ENCODE results near the gene MBP. TPM values are rescaled to one million over a fixed set of nuclear protein-coding genes. Genes with fewer than 3 reads are reported as not detected.

The MBP gene
- total RNA-seq, 1 experiment from 2014 or later: 47.4 TPM

DNA sequence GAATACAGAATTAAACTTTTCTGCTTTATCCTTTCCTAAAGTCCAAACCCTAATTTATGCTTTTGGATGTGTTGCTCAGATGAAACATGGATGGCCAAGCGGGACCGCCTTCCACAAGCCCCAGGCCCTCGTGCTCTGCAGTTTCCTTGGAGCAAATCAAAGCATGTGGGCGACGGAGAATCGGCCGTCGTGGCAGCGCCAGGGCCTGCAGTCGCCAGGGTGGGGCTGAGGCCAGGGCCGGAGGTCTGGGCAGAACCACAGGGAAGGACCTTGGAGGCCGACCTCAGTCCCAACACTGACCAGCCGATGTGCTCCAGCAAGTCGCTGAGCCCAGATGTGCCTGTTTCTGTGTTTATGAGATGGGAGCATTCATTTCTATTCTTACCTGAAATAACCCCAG lies 108.1 kb downstream of the MBP start:
- Histone ChIP-seq H3K27ac (ENCODE audit: low read length) (no peak overlapping the region), H3K4me2 (ENCODE audit: low read length) (no peak overlapping the region), H3K9ac (ENCODE audit: low read length) (no peak overlapping the region), H3K9me2 (replicated peaks; ENCODE audit: low read length) (no peaks in the 10 kb centered on the region), H3F3A (ENCODE audit: low read length, unreplicated experiment) (no peaks in the 10 kb centered on the region), H3K9me3 (ENCODE audit: low read length) (no peaks in the 10 kb centered on the region), H4K20me1 (ENCODE audit: low read length) (no peaks in the 10 kb centered on the region), H3K4me3 (ENCODE audit: low read length) (no peak overlapping the region), H3K27me3 (ENCODE audit: low read length) (no peaks in the 10 kb centered on the region), H3K36me3 (ENCODE audit: low read depth, low read length) (no peaks in the 10 kb centered on the region), H3K79me2 (ENCODE audit: low read length) (no peaks in the 10 kb centered on the region), H2AFZ (ENCODE audit: low read length) (no peak overlapping the region), H3K4me1 (ENCODE audit: insufficient read depth, low read length) (no peaks in the 10 kb centered on the region)
- ChIA-PET CTCF (no interaction called here), POLR2A (ENCODE audit: unreplicated experiment) (no interaction called here)
- no TSS peak for BruUV-seq (replicated peaks)
- ATAC-seq (no peak), DNase-seq (no peak)
- TF ChIP-seq EZH2 (IDR thresholded peaks at IDR 0.05; ENCODE audit: low read length, unreplicated experiment) (no peak), CTCF (conservative IDR thresholded peaks at IDR 0.05; ENCODE audit: low read depth, low read length) (no peak), EZH2phosphoT487 (IDR thresholded peaks at IDR 0.05; ENCODE audit: borderline replicate concordance, low read length) (no peak)
- intact Hi-C loops (cut with micrococcal nuclease): no loop called here

DNA sequence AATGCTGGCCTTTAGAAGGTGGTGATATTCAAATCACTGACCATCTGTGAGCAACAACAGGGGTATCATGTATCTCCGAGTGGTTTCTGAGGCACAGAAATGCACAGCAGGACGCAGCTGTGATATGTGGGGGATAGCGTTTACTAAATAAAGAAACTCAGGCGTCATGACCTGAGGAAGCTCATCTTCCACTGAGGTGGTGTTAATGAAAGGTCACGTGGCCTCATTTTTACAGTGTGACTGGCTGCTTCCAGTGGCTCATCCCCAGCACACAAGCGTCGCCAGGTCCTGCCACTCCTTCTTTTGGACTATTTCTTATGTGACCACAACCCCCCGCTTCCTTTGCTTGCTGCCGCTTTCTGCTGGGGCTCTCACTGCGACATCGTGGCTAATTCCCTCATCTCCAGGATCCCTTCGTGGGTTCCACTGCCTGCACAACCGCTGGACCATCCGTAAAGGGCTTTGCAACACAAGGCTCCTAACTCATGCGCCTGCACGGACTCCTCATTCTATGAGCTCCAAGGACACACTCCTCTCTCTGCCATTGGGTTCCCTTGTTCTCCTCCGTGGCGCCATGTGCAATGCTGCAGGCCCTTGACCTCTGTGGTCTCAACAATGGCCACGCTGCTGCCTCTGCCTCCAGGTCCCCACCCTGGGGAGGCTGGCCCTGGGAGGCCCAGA lies 109.3 kb downstream of the MBP start:
- POLR2A ChIA-PET (ENCODE audit: unreplicated experiment): no interaction called here
- Histone ChIP-seq H3K9me2 (replicated peaks; ENCODE audit: low read length) (no peaks in the 10 kb centered on the region), H3K4me3 (ENCODE audit: low read length) (no peak overlapping the region), H3K4me1 (ENCODE audit: insufficient read depth, low read length) (no peaks in the 10 kb centered on the region), H4K20me1 (ENCODE audit: low read length) (no peaks in the 10 kb centered on the region), H3K4me2 (ENCODE audit: low read length) (no peak overlapping the region), H3K79me2 (ENCODE audit: low read length) (no peaks in the 10 kb centered on the region), H3F3A (ENCODE audit: low read length, unreplicated experiment) (no peaks in the 10 kb centered on the region), H3K27me3 (ENCODE audit: low read length) (no peaks in the 10 kb centered on the region), H3K9ac (ENCODE audit: low read length) (no peak overlapping the region), H3K27ac (ENCODE audit: low read length) (no peak overlapping the region), H3K36me3 (ENCODE audit: low read depth, low read length) (peaks cover 3% of the 10 kb centered on the region; the same call in 1 of the 2 replicates), H3K9me3 (ENCODE audit: low read length) (no peaks in the 10 kb centered on the region), H2AFZ (ENCODE audit: low read length) (no peak overlapping the region)
- no peak for DNase-seq
- no TSS peak for BruUV-seq (replicated peaks)
- ATAC-seq: no peak
- intact Hi-C loops (cut with micrococcal nuclease): no loop called here
- CTCF ChIA-PET: interaction anchor here (0.6 kb wide), 1 partner anchor 376 kb away, joined by 4 read pairs; no protein-coding TSS in a partner anchor
- no peak for TF ChIP-seq CTCF (conservative IDR thresholded peaks at IDR 0.05; ENCODE audit: low read depth, low read length)
- no peak for TF ChIP-seq EZH2phosphoT487 (IDR thresholded peaks at IDR 0.05; ENCODE audit: borderline replicate concordance, low read length)
- no peak for TF ChIP-seq EZH2 (IDR thresholded peaks at IDR 0.05; ENCODE audit: low read length, unreplicated experiment)

GRCh38 chr18:77022556-77022955 lies 110.0 kb downstream of the MBP start:
- H3F3A ChIP-seq (ENCODE audit: low read length, unreplicated experiment): no peaks in the 10 kb centered on the region
- no peak overlapping the region for H2AFZ ChIP-seq (ENCODE audit: low read length)
- H3K27ac ChIP-seq (ENCODE audit: low read length): no peak overlapping the region
- no peak overlapping the region for H3K4me2 ChIP-seq (ENCODE audit: low read length)
- intact Hi-C loops (cut with micrococcal nuclease): no loop called here
- no peak overlapping the region for H3K9ac ChIP-seq (ENCODE audit: low read length)
- ATAC-seq (no peak), DNase-seq (no peak)
- H3K4me3 ChIP-seq (ENCODE audit: low read length): no peak overlapping the region
- no peaks in the 10 kb centered on the region for H4K20me1 ChIP-seq (ENCODE audit: low read length)
- no peaks in the 10 kb centered on the region for H3K9me2 ChIP-seq (replicated peaks; ENCODE audit: low read length)
- no TSS peak for BruUV-seq (replicated peaks)
- no peak for TF ChIP-seq EZH2 (IDR thresholded peaks at IDR 0.05; ENCODE audit: low read length, unreplicated experiment)
- no peak for TF ChIP-seq CTCF (conservative IDR thresholded peaks at IDR 0.05; ENCODE audit: low read depth, low read length)
- TF ChIP-seq EZH2phosphoT487 (IDR thresholded peaks at IDR 0.05; ENCODE audit: borderline replicate concordance, low read length): no peak
- H3K79me2 ChIP-seq (ENCODE audit: low read length): no peaks in the 10 kb centered on the region
- no peaks in the 10 kb centered on the region for H3K27me3 ChIP-seq (ENCODE audit: low read length)
- H3K36me3 ChIP-seq (ENCODE audit: low read depth, low read length): peaks cover 3% of the 10 kb centered on the region; the same call in 1 of the 2 replicates
- H3K9me3 ChIP-seq (ENCODE audit: low read length): no peaks in the 10 kb centered on the region
- no peaks in the 10 kb centered on the region for H3K4me1 ChIP-seq (ENCODE audit: insufficient read depth, low read length)
- ChIA-PET POLR2A (ENCODE audit: unreplicated experiment) (no interaction called here), CTCF (interaction anchor here (0.6 kb wide), 1 partner anchor 377 kb away, joined by 4 read pairs; no protein-coding TSS in a partner anchor)

Measured in PC-3 (cell line).